Activated B cell treated with CpG ODN at 0.5 μM for 24 hours (primary cell): ENCODE measurements around the gene ARTN. TPM values are rescaled to one million over a fixed set of nuclear protein-coding genes. Genes with fewer than 3 reads are reported as not detected.

Experiments used
- ATAC-seq: fragments of 200-7000 bp; cut with Tn5 transposase; one replicate; pipeline ENCODE4 v1.10.0; 2021; ENCODE audit warnings: low read depth, mild to moderate bottlenecking, moderate library complexity
- CTCF ChIA-PET: fragments of 350-600 bp; sonication (Branson Sonifier 250); formaldehyde crosslinking; loops from one replicate; lab custom pipeline; 2021; ENCODE audit warnings: antibody characterized with exemption; lab: Charles Lee
- POLR2A ChIA-PET: fragments of 350-600 bp; sonication (Branson Sonifier 250); formaldehyde crosslinking; loops from one replicate; lab custom pipeline; 2021; ENCODE audit warnings: antibody characterized with exemption; lab: Charles Lee
- DNase-seq: peaks from one replicate; pipeline ENCODE4 v3.0.0; 2022
- H3K27ac Mint-ChIP-seq: one replicate; pipeline ENCODE4 v1.8.0; 2020; ENCODE audit warnings: mixed read lengths
- H3K27me3 Mint-ChIP-seq: one replicate; pipeline ENCODE4 v1.8.0; 2021; ENCODE audit warnings: mixed read lengths
- H3K36me3 Mint-ChIP-seq: one replicate; pipeline ENCODE4 v1.8.0; 2021; ENCODE audit warnings: low read depth, mixed read lengths
- H3K4me1 Mint-ChIP-seq: one replicate; pipeline ENCODE4 v1.8.0; 2021; ENCODE audit warnings: mixed read lengths
- H3K4me3 Mint-ChIP-seq: one replicate; pipeline ENCODE4 v1.8.0; 2020; ENCODE audit warnings: mild to moderate bottlenecking, mixed read lengths
- H3K9me3 Mint-ChIP-seq: one replicate; pipeline ENCODE4 v1.8.0; 2020; ENCODE audit warnings: mixed read lengths
- CTCF ChIP-seq: fragments of 200-600 bp; IDR thresholded peaks from one replicate; pipeline ENCODE4 v1.8.0; 2022; ENCODE audit warnings: antibody characterized with exemption, mild to moderate bottlenecking
- intact Hi-C: fragments of 100-400 bp; cut with micrococcal nuclease; formaldehyde crosslinking; loops from one replicate; pipeline ENCODE4 v1.15.1; 2024
- total RNA-seq: library from RNA; stranded (reverse); gene quantifications from 2 replicates; pipeline ENCODE4 v1.2.3, GENCODE V29; 2022

The ARTN gene
- total RNA-seq, 1 donor from 2014 or later: 0.20 TPM

DNA sequence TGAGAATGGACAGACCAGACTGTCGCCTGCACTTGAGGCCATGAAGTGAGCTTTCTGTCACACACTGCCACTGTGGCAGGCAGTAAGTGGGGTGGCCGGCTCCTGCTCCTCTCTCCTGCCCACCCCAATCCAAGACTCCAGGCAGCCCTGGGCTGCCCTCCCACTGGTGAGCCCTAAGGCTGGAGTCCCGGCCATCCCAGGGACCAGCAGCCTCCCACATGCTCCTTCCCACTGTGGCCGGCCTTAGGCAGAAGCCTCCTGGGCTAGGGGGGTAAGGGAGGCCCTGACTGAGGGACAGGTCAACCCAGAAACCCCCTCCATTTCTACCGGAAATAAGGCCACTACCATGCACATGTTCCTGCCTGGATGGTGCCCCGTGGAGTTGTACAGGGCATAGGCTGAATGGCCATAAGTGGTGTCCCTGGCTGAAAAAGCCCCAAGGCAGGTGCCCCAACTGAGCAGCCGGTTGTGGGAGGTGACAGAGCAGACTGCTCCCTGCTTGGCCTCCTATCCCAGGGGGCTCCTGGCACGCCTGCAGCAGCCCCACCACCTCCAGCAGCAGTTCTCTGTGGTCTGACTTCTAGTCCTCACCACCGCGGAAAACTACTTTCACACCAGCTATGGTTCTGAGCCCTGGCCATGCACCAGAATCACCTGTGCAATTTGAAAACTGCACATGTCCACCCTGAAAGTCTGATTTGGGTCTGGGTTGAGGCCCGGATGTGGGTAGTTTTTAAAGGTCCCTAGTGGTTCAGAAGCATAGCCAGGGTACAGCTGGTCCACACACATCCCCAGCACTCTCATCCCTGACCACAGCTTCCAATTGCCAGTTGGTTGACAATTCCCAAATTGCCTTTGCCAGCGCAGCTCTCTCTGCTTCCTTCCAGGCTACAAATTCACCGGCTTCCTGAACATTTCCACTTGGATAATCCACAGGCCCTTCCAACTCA is 1.6 kb upstream of the ARTN start:
- ChIA-PET CTCF (interaction anchor here (1.1 to 5.7 kb wide), 3 partner anchors 11 to 167 kb away, joined by 3 to 123 read pairs (median 3); no protein-coding TSS in a partner anchor), POLR2A (interaction anchor here (1.1 kb wide), 1 partner anchor 15 kb away, joined by 3 read pairs; the partner anchor contains the start of gene IPO13)
- Mint-ChIP-seq H3K9me3 (no peaks in the 10 kb centered on the region), H3K4me3 (no peak overlapping the region), H3K4me1 (peaks cover 19% of the 10 kb centered on the region), H3K27ac (no peak overlapping the region), H3K36me3 (no peaks in the 10 kb centered on the region), H3K27me3 (peaks cover 22% of the 10 kb centered on the region)
- intact Hi-C loops: loop anchor here (5.0 kb wide), 1 partner anchor 100 kb away; the partner anchor contains the start of gene SLC6A9
- no peak for ATAC-seq
- no peak for DNase-seq
- no peak for TF ChIP-seq CTCF

DNA sequence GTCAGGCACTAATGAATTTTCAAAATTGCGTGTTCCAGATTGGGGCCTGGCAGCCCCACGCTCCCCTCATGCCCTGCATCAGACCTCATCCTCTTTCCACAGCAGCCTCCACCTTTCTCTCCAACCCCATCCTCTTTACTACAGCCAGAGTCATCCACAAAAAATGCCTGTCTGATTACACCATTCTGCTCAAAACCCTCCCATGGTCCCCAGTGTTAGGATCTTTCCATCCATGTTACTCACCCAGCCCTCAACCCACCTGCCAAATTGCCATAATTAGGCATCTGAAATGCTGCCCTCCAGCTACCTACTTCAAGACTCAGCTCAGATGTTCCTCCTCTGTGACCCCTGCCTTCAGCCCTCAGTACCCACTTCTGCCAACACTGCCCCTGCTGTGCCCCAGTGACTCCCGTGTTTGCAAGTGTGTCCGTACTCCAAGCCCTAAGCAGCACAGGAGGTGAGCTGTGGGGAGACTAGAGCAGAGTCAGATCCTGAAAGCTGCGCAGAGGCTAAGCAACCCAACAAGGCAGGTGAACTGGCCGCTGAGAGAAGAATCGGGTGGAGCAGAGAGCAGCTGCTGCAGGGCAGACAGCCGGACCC is 715 bp upstream of the ARTN start:
- ChIA-PET POLR2A (interaction anchor here (1.1 kb wide), 1 partner anchor 14 kb away, joined by 3 read pairs; the partner anchor contains the start of gene IPO13), CTCF (interaction anchor here (1.1 to 5.7 kb wide), 4 partner anchors 10 to 168 kb away, joined by 3 to 123 read pairs (median 14); partner anchors contain the start of gene IPO13)
- Mint-ChIP-seq H3K36me3 (no peaks in the 10 kb centered on the region), H3K27ac (no peak overlapping the region), H3K4me1 (peaks cover 19% of the 10 kb centered on the region), H3K4me3 (no peak overlapping the region), H3K9me3 (no peaks in the 10 kb centered on the region), H3K27me3 (peaks cover 22% of the 10 kb centered on the region)
- intact Hi-C loops: loop anchor here (5.0 kb wide), 1 partner anchor 99 kb away; the partner anchor contains the start of gene SLC6A9
- DNase-seq (no peak), ATAC-seq (no peak)
- no peak for TF ChIP-seq CTCF

- CTCF ChIA-PET: interaction anchor here (0.9 to 5.7 kb wide), 21 partner anchors 8 to 715 kb away, joined by 3 to 123 read pairs (median 4); partner anchors contain the start of genes DPH2 and IPO13
- H3K27me3 Mint-ChIP-seq: peaks cover 22% of the 10 kb centered on the region
Observed at GRCh38 chr1:43934101-43934985, 742 bp downstream of the ARTN start.

GRCh38 chr1:43934986-43935324 is 1.4 kb downstream of the ARTN start:
- no peaks in the 10 kb centered on the region for H3K9me3 Mint-ChIP-seq
- ATAC-seq: no peak
- no peak overlapping the region for H3K4me3 Mint-ChIP-seq
- CTCF ChIA-PET: interaction anchor here (0.9 to 5.7 kb wide), 21 partner anchors 8 to 716 kb away, joined by 3 to 123 read pairs (median 4); partner anchors contain the start of genes DPH2 and IPO13
- TF ChIP-seq CTCF: no peak
- H3K36me3 Mint-ChIP-seq: peaks cover 2% of the 10 kb centered on the region
- H3K4me1 Mint-ChIP-seq: peaks cover 19% of the 10 kb centered on the region
- no peak for DNase-seq
- H3K27ac Mint-ChIP-seq: no peak overlapping the region
- intact Hi-C loops: loop anchor here (1.0 to 5.0 kb wide), 4 partner anchors 97 to 708 kb away; partner anchors contain the start of gene SLC6A9
- POLR2A ChIA-PET: interaction anchor here (1.0 to 1.8 kb wide), 4 partner anchors 11 to 96 kb away, joined by 3 to 5 read pairs (median 3); partner anchors contain the start of genes IPO13 and SLC6A9
- H3K27me3 Mint-ChIP-seq: peaks cover 22% of the 10 kb centered on the region

More at GRCh38 chr1:43934101-43934985, 742 bp downstream of the ARTN start:
- intact Hi-C loops: loop anchor here (1.0 to 5.0 kb wide), 4 partner anchors 98 to 707 kb away; partner anchors contain the start of gene SLC6A9
- peak; percentile 37 for DNase-seq
- peak; percentile 67 for ATAC-seq
- Mint-ChIP-seq H3K9me3 (no peaks in the 10 kb centered on the region), H3K36me3 (peaks cover 2% of the 10 kb centered on the region), H3K27ac (no peak overlapping the region), H3K4me1 (peaks cover 19% of the 10 kb centered on the region), H3K4me3 (peak overlapping the region; percentile 62)
- TF ChIP-seq CTCF: no peak
- POLR2A ChIA-PET: interaction anchor here (1.0 to 1.8 kb wide), 4 partner anchors 11 to 96 kb away, joined by 3 to 5 read pairs (median 3); partner anchors contain the start of genes IPO13 and SLC6A9
